GM12878 (cell line): ENCODE data around the gene ATP1A3. TPM values are rescaled to one million over a fixed set of nuclear protein-coding genes. Genes with fewer than 3 reads are reported as not detected.

Source experiments
- ATAC-seq: fragments of 200-7000 bp; cut with Tn5 transposase; 3 replicates; pipeline ENCODE4 v1.9.1; 2020; ENCODE audit warnings: mild to moderate bottlenecking, moderate library complexity
- BruUV-seq: library from RNA; stranded (reverse); fragments of 400-500 nt; replicated peaks from 2 replicates; lab custom pipeline; 2021; lab: Mats Ljungman, UMichigan
- CTCF ChIA-PET: fragments of 300-600 bp; sonication (Branson Sonifier 250); formaldehyde crosslinking; extraction: SDS; loops from one replicate; lab custom pipeline; 2021; ENCODE audit warnings: inconsistent platforms; lab: Yijun Ruan, JAX
- POLR2A ChIA-PET: fragments of 350-600 bp; formaldehyde crosslinking; extraction: SDS; loops from one replicate; lab custom pipeline; 2021; ENCODE audit warnings: inconsistent platforms; lab: Charles Lee
- RAD21 ChIA-PET: fragments of 300-600 bp; sonication (Branson Sonifier 250); formaldehyde crosslinking; loops from one replicate; lab custom pipeline; 2023; ENCODE audit warnings: antibody characterized with exemption; ENCODE audit not compliant: unreplicated experiment; lab: Charles Lee
- SMC1A ChIA-PET: fragments of 300-600 bp; sonication (Branson Sonifier 250); formaldehyde crosslinking; loops from one replicate; lab custom pipeline; 2023; ENCODE audit not compliant: unreplicated experiment, uncharacterized antibody; lab: Charles Lee
- DNase-seq: peaks from one replicate; pipeline ENCODE4 v3.0.0-alpha.2; 2011; ENCODE audit warnings: low read depth, low spot score
- FAIRE-seq: peaks from 3 replicates; lab custom pipeline; 2011; peaks lifted over from hg19 to GRCh38; lab: Jason Lieb, UNC
- H2AFZ ChIP-seq: 2 replicates; pipeline ENCODE4 v1.6.0; 2011; ENCODE audit warnings: low read depth, low read length, control low read depth; ENCODE audit not compliant: control insufficient read depth
- H3K27ac ChIP-seq: 2 replicates; pipeline ENCODE4 v1.5.1; 2011; ENCODE audit warnings: control low read depth; ENCODE audit not compliant: control insufficient read depth, insufficient read depth
- H3K27me3 ChIP-seq, 2 experiments: replicated peaks in 1 of 2; 2 replicates each; pipeline versions ENCODE4 v1.6.0 to v1.6.1; 2011; ENCODE audit warnings: low read length in 1 of 2; ENCODE audit not compliant: control insufficient read depth in 2 of 2, insufficient read depth in 2 of 2
- H3K36me3 ChIP-seq, 2 experiments: 2 replicates each; pipeline ENCODE4 v1.5.1; 2011; ENCODE audit warnings: low read length in 1 of 2; ENCODE audit not compliant: control insufficient read depth in 2 of 2, insufficient read depth in 2 of 2
- H3K4me1 ChIP-seq: 2 replicates; pipeline ENCODE4 v1.6.1; 2011; ENCODE audit warnings: mild to moderate bottlenecking, low read length, moderate library complexity, mixed read lengths; ENCODE audit not compliant: control insufficient read depth, insufficient read depth
- H3K4me2 ChIP-seq: 2 replicates; pipeline ENCODE4 v1.6.0; 2011; ENCODE audit warnings: control low read depth; ENCODE audit not compliant: control insufficient read depth, insufficient read depth
- H3K4me3 ChIP-seq: fragments of 200-600 bp; sonication (generic); 2 replicates; pipeline ENCODE4 v1.5.1; 2016
- H3K79me2 ChIP-seq: 2 replicates; pipeline ENCODE4 v1.6.0; 2011; ENCODE audit warnings: low read length; ENCODE audit not compliant: control insufficient read depth, insufficient read depth
- H3K9ac ChIP-seq: 2 replicates; pipeline ENCODE4 v1.8.0; 2011; ENCODE audit warnings: low read length, control low read depth, mixed read lengths; ENCODE audit not compliant: control insufficient read depth, insufficient read depth
- H3K9me3 ChIP-seq: replicated peaks from 3 replicates; pipeline ENCODE4 v1.5.1; 2011; ENCODE audit warnings: mild to moderate bottlenecking, low read length; ENCODE audit not compliant: control insufficient read depth, insufficient read depth
- H4K20me1 ChIP-seq: 2 replicates; pipeline ENCODE4 v1.6.0; 2011; ENCODE audit not compliant: control insufficient read depth, insufficient read depth
- CREM ChIP-seq: IDR thresholded peaks from 2 replicates; pipeline ENCODE4 v1.6.1; 2014; ENCODE audit warnings: antibody characterized with exemption, low read depth
- CTCF ChIP-seq, 3 experiments: IDR thresholded peaks in 2 of 3; conservative IDR thresholded peaks in 1 of 3; 2 replicates each; pipeline ENCODE4 v1.5.1; 2011; ENCODE audit warnings: low read depth in 3 of 3, low read length in 3 of 3, mild to moderate bottlenecking in 3 of 3, control low read depth in 2 of 3, moderate library complexity in 2 of 3, inconsistent platforms in 1 of 3, mixed read lengths in 1 of 3; ENCODE audit not compliant: control insufficient read depth in 2 of 3, insufficient read depth in 1 of 3; ENCODE audit errors: extremely low read depth in 1 of 3
- KLF5 ChIP-seq: fragments of 450-650 bp; IDR thresholded peaks from 2 replicates; pipeline ENCODE4 v1.6.1; 2014; ENCODE audit warnings: mild to moderate bottlenecking; ENCODE audit not compliant: partially characterized antibody
- MLLT1 ChIP-seq: fragments of 450-650 bp; IDR thresholded peaks from 2 replicates; pipeline ENCODE4 v1.6.1; 2016; ENCODE audit warnings: mild to moderate bottlenecking
- ZNF384 ChIP-seq: IDR thresholded peaks from 2 replicates; pipeline ENCODE4 v1.6.1; 2012; ENCODE audit warnings: low read depth, mild to moderate bottlenecking, low read length, improper control_type of control experiment, borderline replicate concordance
- WGBS: methylation state at CpG from one replicate; pipeline ENCODE4 v1.1.6; 2016; ENCODE audit warnings: low lambda C conversion rate; ENCODE audit not compliant: insufficient replicate concordance, insufficient coverage; ENCODE audit errors: missing lambda C conversion rate; 5-methylcytosine and 5-hydroxymethylcytosine counted together
- in situ Hi-C: fragments of 300-500 bp; cut with MboI; formaldehyde crosslinking; loops from 9 replicates; pipeline ENCODE4 v1.14.3; 2018; ENCODE audit warnings: mixed read lengths
- intact Hi-C: fragments of 100-400 bp; cut with micrococcal nuclease; formaldehyde crosslinking; loops from one replicate; pipeline ENCODE4 v1.14.2; 2022; ENCODE audit not compliant: unreplicated experiment
- polyA plus RNA-seq, 11 experiments: library from polyadenylated mRNA; depleted of rRNA in 4 of 11; unstranded in 6 of 11; stranded (reverse) in 5 of 11; fragments of >200 nt; fragmentation: Nextera tagmentation in 4 of 11; fragmentation: Illumina TruSeq in 1 of 11; extraction: Ambion mirVana in 4 of 11; extraction: Trizol in 1 of 11; gene quantifications; 1 replicate in 1 of 11; 2 replicates in 10 of 11; pipeline versions ENCODE4 v1.2.1 to v1.2.3, GENCODE V29; 2011 to 2016; ENCODE audit warnings: inconsistent platforms in 2 of 11, missing spikeins in 2 of 11, low read depth in 1 of 11
- total RNA-seq, 4 experiments: library from RNA; depleted of rRNA in 3 of 4; stranded (reverse); fragments of >200 nt in 3 of 4; fragmentation: Illumina TruSeq in 1 of 4; extraction: Trizol in 1 of 4; gene quantifications; 2 replicates each; pipeline versions ENCODE4 v1.2.1 to v1.2.3, GENCODE V29; 2013 to 2021
- TF ChIP-seq, protein P1 (sequence below): fragments of 450-650 bp; IDR thresholded peaks from 2 replicates; pipeline ENCODE4 v1.6.1; 2017; ENCODE audit warnings: low read depth, mild to moderate bottlenecking, moderate library complexity

Gene ATP1A3
- total and polyA plus RNA-seq, 10 of the 15 experiments (the other 5 are each of a cell fraction or from before 2014, with no cell fraction given), result 0.17 to 0.86 (median 0.32) TPM; not detected in 2

GRCh38 chr19:42023121-42023942 is 29.3 kb upstream of the ATP1A3 start:
- ChIA-PET CTCF (interaction anchor here (1.0 to 1.7 kb wide), 3 partner anchors 12 to 150 kb away, joined by 3 to 6 read pairs (median 3); no protein-coding TSS in a partner anchor), POLR2A (no interaction called here), RAD21 (no interaction called here), SMC1A (no interaction called here)
- no TSS peak for BruUV-seq
- intact Hi-C loops, result no loop called here
- H3K9ac ChIP-seq, result no peak overlapping the region
- FAIRE-seq (no peak), DNase-seq (no peak), ATAC-seq (peak; percentile 85)
- no peak for TF ChIP-seq KLF5
- peak; percentile 42 to 62 (median 58) for TF ChIP-seq CTCF (IDR thresholded peaks at IDR 0.05 in 2 of 3, conservative IDR thresholded peaks at IDR 0.05 in 1 of 3; ENCODE audit: control insufficient read depth in 2 of 3, extremely low read depth in 1 of 3, insufficient read depth in 1 of 3, low read depth in 3 of 3, low read length in 3 of 3)
- TF ChIP-seq CREM, result no peak
- TF ChIP-seq ZNF384, result no peak
- TF ChIP-seq, protein P1, sequence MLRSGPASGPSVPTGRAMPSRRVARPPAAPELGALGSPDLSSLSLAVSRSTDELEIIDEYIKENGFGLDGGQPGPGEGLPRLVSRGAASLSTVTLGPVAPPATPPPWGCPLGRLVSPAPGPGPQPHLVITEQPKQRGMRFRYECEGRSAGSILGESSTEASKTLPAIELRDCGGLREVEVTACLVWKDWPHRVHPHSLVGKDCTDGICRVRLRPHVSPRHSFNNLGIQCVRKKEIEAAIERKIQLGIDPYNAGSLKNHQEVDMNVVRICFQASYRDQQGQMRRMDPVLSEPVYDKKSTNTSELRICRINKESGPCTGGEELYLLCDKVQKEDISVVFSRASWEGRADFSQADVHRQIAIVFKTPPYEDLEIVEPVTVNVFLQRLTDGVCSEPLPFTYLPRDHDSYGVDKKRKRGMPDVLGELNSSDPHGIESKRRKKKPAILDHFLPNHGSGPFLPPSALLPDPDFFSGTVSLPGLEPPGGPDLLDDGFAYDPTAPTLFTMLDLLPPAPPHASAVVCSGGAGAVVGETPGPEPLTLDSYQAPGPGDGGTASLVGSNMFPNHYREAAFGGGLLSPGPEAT, result no peak
- TF ChIP-seq MLLT1, result no peak
- H3K27me3 ChIP-seq, result peaks cover 0 to 2% of the 10 kb centered on the region in 2 experiments; a peak in 2 of 4 replicates
- no peak overlapping the region for H3K27ac ChIP-seq
- 45% methylated on average over 17 of the region's 17 CpGs for WGBS
- in situ Hi-C loops, result no loop called here
- H4K20me1 ChIP-seq, result no peaks in the 10 kb centered on the region
- no peaks in the 10 kb centered on the region for H3K36me3 ChIP-seq
- no peak overlapping the region for H2AFZ ChIP-seq
- no peak overlapping the region for H3K4me2 ChIP-seq
- no peaks in the 10 kb centered on the region for H3K9me3 ChIP-seq
- H3K4me1 ChIP-seq, result no peaks in the 10 kb centered on the region
- H3K79me2 ChIP-seq, result no peaks in the 10 kb centered on the region
- H3K4me3 ChIP-seq, result no peak overlapping the region
